WTC11 (cell line): ENCODE data around the gene PPM1N. TPM values are rescaled to one million over a fixed set of nuclear protein-coding genes. Genes with fewer than 3 reads are reported as not detected.

Experiments used
- ATAC-seq: fragments of 200-7000 bp; cut with Tn5 transposase; 2 replicates; pipeline ENCODE4 v1.10.0; 2021; ENCODE audit warnings: mild to moderate bottlenecking, moderate library complexity
- Bru-seq: library from RNA; stranded (reverse); fragments of 400-500 nt; gene quantifications from one replicate; lab custom pipeline; 2021; lab: Mats Ljungman, UMichigan
- CTCF ChIA-PET: fragments of 300-600 bp; sonication (Branson Sonifier 250); formaldehyde crosslinking; loops from one replicate; lab custom pipeline; 2021; ENCODE audit warnings: antibody characterized with exemption; lab: Charles Lee
- POLR2A ChIA-PET: fragments of 350-600 bp; sonication (Branson Sonifier 250); formaldehyde crosslinking; loops from one replicate; lab custom pipeline; 2021; ENCODE audit warnings: antibody characterized with exemption; lab: Charles Lee
- DNase-seq: peaks from one replicate; pipeline ENCODE4 v3.0.0; 2021; ENCODE audit warnings: low spot score
- H3K27ac Mint-ChIP-seq: 2 replicates; pipeline ENCODE4 v1.8.0; 2021; ENCODE audit warnings: mixed read lengths
- H3K27me3 Mint-ChIP-seq: 2 replicates; pipeline ENCODE4 v1.8.0; 2021; ENCODE audit warnings: low read depth, mild to moderate bottlenecking, moderate library complexity, mixed read lengths
- H3K36me3 Mint-ChIP-seq: 2 replicates; pipeline ENCODE4 v1.8.0; 2021; ENCODE audit warnings: mixed read lengths
- H3K4me1 Mint-ChIP-seq: 2 replicates; pipeline ENCODE4 v1.8.0; 2022; ENCODE audit warnings: mixed read lengths
- H3K4me3 Mint-ChIP-seq: 2 replicates; pipeline ENCODE4 v1.8.0; 2021; ENCODE audit warnings: mild to moderate bottlenecking, moderate library complexity, mixed read lengths
- H3K9me3 Mint-ChIP-seq: 2 replicates; pipeline ENCODE4 v1.8.0; 2021; ENCODE audit warnings: mixed read lengths
- AFF4 ChIP-seq: sonication (generic); formaldehyde crosslinking; IDR thresholded peaks from 2 replicates; pipeline ENCODE4 v1.8.1; 2023; ENCODE audit warnings: mild to moderate bottlenecking, missing genetic modification reagents, borderline replicate concordance
- ATF1 ChIP-seq: sonication (generic); formaldehyde crosslinking; IDR thresholded peaks from 2 replicates; pipeline ENCODE4 v1.8.1; 2023; ENCODE audit warnings: mild to moderate bottlenecking, moderate library complexity, missing genetic modification reagents
- E2F1 ChIP-seq: sonication (generic); formaldehyde crosslinking; IDR thresholded peaks from 2 replicates; pipeline ENCODE4 v1.8.0; 2022; ENCODE audit warnings: mild to moderate bottlenecking, missing genetic modification reagents
- E2F5 ChIP-seq: sonication (generic); formaldehyde crosslinking; IDR thresholded peaks from 2 replicates; pipeline ENCODE4 v1.8.1; 2022; ENCODE audit warnings: mild to moderate bottlenecking, moderate library complexity, missing genetic modification reagents
- ETV6 ChIP-seq: sonication (generic); formaldehyde crosslinking; IDR thresholded peaks from 2 replicates; pipeline ENCODE4 v1.8.1; 2022; ENCODE audit warnings: mild to moderate bottlenecking, missing genetic modification reagents
- FOXP1 ChIP-seq: sonication (generic); formaldehyde crosslinking; IDR thresholded peaks from 2 replicates; pipeline ENCODE4 v1.8.0; 2022; ENCODE audit warnings: missing genetic modification reagents, mild to moderate bottlenecking, moderate library complexity, borderline replicate concordance
- FOXP4 ChIP-seq: sonication (generic); formaldehyde crosslinking; IDR thresholded peaks from 2 replicates; pipeline ENCODE4 v1.8.0; 2022; ENCODE audit warnings: mild to moderate bottlenecking, missing genetic modification reagents
- GABPB1 ChIP-seq: sonication (generic); formaldehyde crosslinking; IDR thresholded peaks from 2 replicates; pipeline ENCODE4 v1.8.1; 2023; ENCODE audit warnings: mild to moderate bottlenecking, missing genetic modification reagents
- GTF2I ChIP-seq: fragments of 250-450 bp; sonication (Bioruptor Pico); conservative IDR thresholded peaks from 2 replicates; pipeline ENCODE4 v1.4.0; 2021; ENCODE audit warnings: mild to moderate bottlenecking
- MAX ChIP-seq: sonication (generic); formaldehyde crosslinking; IDR thresholded peaks from 2 replicates; pipeline ENCODE4 v1.8.0; 2022; ENCODE audit warnings: mild to moderate bottlenecking, missing genetic modification reagents
- NFATC4 ChIP-seq: fragments of 250-450 bp; sonication (Bioruptor Pico); IDR thresholded peaks from 2 replicates; pipeline ENCODE4 v1.9.0; 2021; ENCODE audit warnings: mild to moderate bottlenecking
- RELA ChIP-seq: sonication (generic); formaldehyde crosslinking; IDR thresholded peaks from 2 replicates; pipeline ENCODE4 v1.8.1; 2022; ENCODE audit warnings: missing genetic modification reagents, mild to moderate bottlenecking, borderline replicate concordance
- SMAD3 ChIP-seq: sonication (generic); formaldehyde crosslinking; IDR thresholded peaks from 2 replicates; pipeline ENCODE4 v1.8.0; 2022; ENCODE audit warnings: missing genetic modification reagents, mild to moderate bottlenecking, borderline replicate concordance
- TEAD1 ChIP-seq: sonication (generic); formaldehyde crosslinking; IDR thresholded peaks from 2 replicates; pipeline ENCODE4 v1.8.0; 2022; ENCODE audit warnings: mild to moderate bottlenecking, missing genetic modification reagents
- USF1 ChIP-seq: sonication (generic); formaldehyde crosslinking; IDR thresholded peaks from 2 replicates; pipeline ENCODE4 v1.8.0; 2022; ENCODE audit warnings: mild to moderate bottlenecking, missing genetic modification reagents
- ZBTB21 ChIP-seq: sonication (generic); formaldehyde crosslinking; IDR thresholded peaks from 2 replicates; pipeline ENCODE4 v1.8.1; 2023; ENCODE audit warnings: mild to moderate bottlenecking, missing genetic modification reagents, borderline replicate concordance
- ZNF281 ChIP-seq: sonication (generic); formaldehyde crosslinking; IDR thresholded peaks from 2 replicates; pipeline ENCODE4 v1.8.0; 2023; ENCODE audit warnings: mild to moderate bottlenecking, missing genetic modification reagents
- ZNF317 ChIP-seq: sonication (generic); formaldehyde crosslinking; IDR thresholded peaks from 2 replicates; pipeline ENCODE4 v1.8.1; 2023; ENCODE audit warnings: low read depth, mild to moderate bottlenecking, moderate library complexity, missing genetic modification reagents, borderline replicate concordance
- ZNF423 ChIP-seq: fragments of 250-450 bp; sonication (Bioruptor Pico); IDR thresholded peaks from 2 replicates; pipeline ENCODE4 v2.1.2; 2022; ENCODE audit warnings: mild to moderate bottlenecking, moderate library complexity
- ZNF512 ChIP-seq: sonication (generic); formaldehyde crosslinking; IDR thresholded peaks from 2 replicates; pipeline ENCODE4 v1.8.1; 2022; ENCODE audit warnings: missing genetic modification reagents, borderline replicate concordance
- long read RNA-seq, 3 experiments: library from RNA in 1 of 3; library from capped mRNA in 1 of 3; library from polyadenylated mRNA in 1 of 3; unstranded in 2 of 3; stranded (forward) in 1 of 3; transcript quantifications; one replicate each; pipeline ENCODE4 v2.0.0, GENCODE V29; 2021
- total RNA-seq: library from RNA; stranded (reverse); gene quantifications from 3 replicates; pipeline ENCODE4 v1.2.3, GENCODE V29; 2021

The PPM1N gene
- total RNA-seq (10.3 to 15.1 TPM (median 14.2 TPM) in 3 replicates), Bru-seq, nascent RNA (percentile 38 among the genes with signal in this experiment)
- long read RNA-seq, experiment 1, transcript PPM1N-201 (5 exons, 895 nt): minor isoform, 5 of 32 reads
- long read RNA-seq, experiment 1, transcript PPM1N-206 (4 exons, 1,953 nt): major isoform, 9 of 32 reads
- long read RNA-seq, experiment 1, partial matches to known transcripts: 5 of 32 reads
- long read RNA-seq, experiment 1, other reads (novel, unspliced or antisense): 8 of 32 reads
- long read RNA-seq, experiment 2, transcript PPM1N-206 (4 exons, 1,953 nt): major isoform, 12 of 28 reads
- long read RNA-seq, experiment 2, partial matches to known transcripts: 6 of 28 reads
- long read RNA-seq, experiment 2, other reads (novel, unspliced or antisense): 7 of 28 reads
- long read RNA-seq, experiment 3, partial matches to known transcripts: 1 of 13 reads
- long read RNA-seq, experiment 3, other reads (novel, unspliced or antisense): 8 of 13 reads

GRCh38 chr19:45498411-45499195, at the start of gene PPM1N:
Gene PPM1N, plus strand, starts transcription at chr19:45498443. Its CDS starts 30 bp downstream, at chr19:45498473.
- CTCF ChIA-PET: interaction anchor here (0.8 to 9.1 kb wide), 17 partner anchors 10 to 179 kb away, joined by 3 to 145 read pairs (median 5); partner anchors contain the start of gene VASP
- Mint-ChIP-seq H3K36me3 (peaks cover 3% of the 10 kb centered on the region; the same call in 1 of the 2 replicates), H3K27ac (peak within 1 kb of the TSS; percentile 98), H3K4me1 (peaks cover 44% of the 10 kb centered on the region), H3K4me3 (peak within 1 kb of the TSS; percentile 91), H3K9me3 (no peaks in the 10 kb centered on the region), H3K27me3 (peaks cover 39% of the 10 kb centered on the region)
- ATAC-seq (peak; percentile 2), DNase-seq (peak; percentile 80)
- POLR2A ChIA-PET: interaction anchor here (1.2 to 3.6 kb wide), 4 partner anchors 10 to 179 kb away, joined by 4 to 33 read pairs (median 6); partner anchors contain the start of gene VASP
- TF ChIP-seq FOXP4: peak; percentile 98
- no peak for TF ChIP-seq ZNF512
- TF ChIP-seq E2F1 (CRISPR knock-in tag): peak; percentile 66; the same call in 1 of the 2 replicates
- peak; percentile 65; the same call in 1 of the 2 replicates for TF ChIP-seq TEAD1 (CRISPR knock-in tag)
- no peak; the same call in 1 of the 2 replicates for TF ChIP-seq ZNF317 (CRISPR knock-in tag)
- TF ChIP-seq ETV6 (CRISPR knock-in tag): peak; percentile 83
- 0 out of 2 replicates have a peak, but pooled peaks have one; percentile 74 for TF ChIP-seq SMAD3 (CRISPR knock-in tag)
- no peak for TF ChIP-seq AFF4
- no peak for TF ChIP-seq GTF2I (CRISPR knock-in tag)
- peak; percentile 84; the same call in 1 of the 2 replicates for TF ChIP-seq E2F5
- no peak for TF ChIP-seq NFATC4 (CRISPR knock-in tag)
- peak; percentile 95 for TF ChIP-seq FOXP1
- peak; percentile 89 for TF ChIP-seq ZBTB21
- TF ChIP-seq ATF1: peak; percentile 93
- peak; percentile 27; the same call in 1 of the 2 replicates for TF ChIP-seq USF1
- TF ChIP-seq GABPB1 (CRISPR knock-in tag): no peak
- peak; percentile 68; the same call in 1 of the 2 replicates for TF ChIP-seq ZNF281
- TF ChIP-seq RELA (CRISPR knock-in tag): peak; percentile 68; the same call in 1 of the 2 replicates
- TF ChIP-seq ZNF423 (CRISPR knock-in tag): peak; percentile 25; the same call in 1 of the 2 replicates
- TF ChIP-seq MAX (CRISPR knock-in tag): no peak
